Activated naive CD4-positive, alpha-beta T cell treated with anti-CD3 and anti-CD28 coated beads, Interleukin-2, amount 10 ng/mL, durations not matched to agents 7 days and 5 days (primary cell): ENCODE measurements around the gene MYO9A.

Experiments
- CTCF ChIA-PET: fragments of 350-600 bp; sonication (Branson Sonifier 250); formaldehyde crosslinking; loops from one replicate; lab custom pipeline; 2021; ENCODE audit warnings: antibody characterized with exemption; lab: Charles Lee
- DNase-seq: peaks from one replicate; pipeline ENCODE4 v3.0.0-alpha.2; 2020
- H3K27ac Mint-ChIP-seq: one replicate; pipeline ENCODE4 v1.8.0; 2021; ENCODE audit warnings: mild to moderate bottlenecking, moderate library complexity, mixed read lengths
- H3K27me3 Mint-ChIP-seq: one replicate; pipeline ENCODE4 v1.8.0; 2021; ENCODE audit warnings: mild to moderate bottlenecking, mixed read lengths
- H3K36me3 Mint-ChIP-seq: one replicate; pipeline ENCODE4 v1.8.0; 2021; ENCODE audit warnings: mixed read lengths
- H3K4me1 Mint-ChIP-seq: one replicate; pipeline ENCODE4 v1.8.0; 2021; ENCODE audit warnings: mixed read lengths
- H3K4me3 Mint-ChIP-seq: one replicate; pipeline ENCODE4 v1.8.0; 2021; ENCODE audit warnings: mild to moderate bottlenecking, moderate library complexity, mixed read lengths
- H3K9me3 Mint-ChIP-seq: one replicate; pipeline ENCODE4 v1.8.0; 2021; ENCODE audit warnings: mixed read lengths

The MYO9A gene, protein sequence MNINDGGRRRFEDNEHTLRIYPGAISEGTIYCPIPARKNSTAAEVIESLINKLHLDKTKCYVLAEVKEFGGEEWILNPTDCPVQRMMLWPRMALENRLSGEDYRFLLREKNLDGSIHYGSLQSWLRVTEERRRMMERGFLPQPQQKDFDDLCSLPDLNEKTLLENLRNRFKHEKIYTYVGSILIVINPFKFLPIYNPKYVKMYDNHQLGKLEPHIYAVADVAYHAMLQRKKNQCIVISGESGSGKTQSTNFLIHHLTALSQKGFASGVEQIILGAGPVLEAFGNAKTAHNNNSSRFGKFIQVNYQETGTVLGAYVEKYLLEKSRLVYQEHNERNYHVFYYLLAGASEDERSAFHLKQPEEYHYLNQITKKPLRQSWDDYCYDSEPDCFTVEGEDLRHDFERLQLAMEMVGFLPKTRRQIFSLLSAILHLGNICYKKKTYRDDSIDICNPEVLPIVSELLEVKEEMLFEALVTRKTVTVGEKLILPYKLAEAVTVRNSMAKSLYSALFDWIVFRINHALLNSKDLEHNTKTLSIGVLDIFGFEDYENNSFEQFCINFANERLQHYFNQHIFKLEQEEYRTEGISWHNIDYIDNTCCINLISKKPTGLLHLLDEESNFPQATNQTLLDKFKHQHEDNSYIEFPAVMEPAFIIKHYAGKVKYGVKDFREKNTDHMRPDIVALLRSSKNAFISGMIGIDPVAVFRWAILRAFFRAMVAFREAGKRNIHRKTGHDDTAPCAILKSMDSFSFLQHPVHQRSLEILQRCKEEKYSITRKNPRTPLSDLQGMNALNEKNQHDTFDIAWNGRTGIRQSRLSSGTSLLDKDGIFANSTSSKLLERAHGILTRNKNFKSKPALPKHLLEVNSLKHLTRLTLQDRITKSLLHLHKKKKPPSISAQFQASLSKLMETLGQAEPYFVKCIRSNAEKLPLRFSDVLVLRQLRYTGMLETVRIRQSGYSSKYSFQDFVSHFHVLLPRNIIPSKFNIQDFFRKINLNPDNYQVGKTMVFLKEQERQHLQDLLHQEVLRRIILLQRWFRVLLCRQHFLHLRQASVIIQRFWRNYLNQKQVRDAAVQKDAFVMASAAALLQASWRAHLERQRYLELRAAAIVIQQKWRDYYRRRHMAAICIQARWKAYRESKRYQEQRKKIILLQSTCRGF (N-terminal part only)

DNA sequence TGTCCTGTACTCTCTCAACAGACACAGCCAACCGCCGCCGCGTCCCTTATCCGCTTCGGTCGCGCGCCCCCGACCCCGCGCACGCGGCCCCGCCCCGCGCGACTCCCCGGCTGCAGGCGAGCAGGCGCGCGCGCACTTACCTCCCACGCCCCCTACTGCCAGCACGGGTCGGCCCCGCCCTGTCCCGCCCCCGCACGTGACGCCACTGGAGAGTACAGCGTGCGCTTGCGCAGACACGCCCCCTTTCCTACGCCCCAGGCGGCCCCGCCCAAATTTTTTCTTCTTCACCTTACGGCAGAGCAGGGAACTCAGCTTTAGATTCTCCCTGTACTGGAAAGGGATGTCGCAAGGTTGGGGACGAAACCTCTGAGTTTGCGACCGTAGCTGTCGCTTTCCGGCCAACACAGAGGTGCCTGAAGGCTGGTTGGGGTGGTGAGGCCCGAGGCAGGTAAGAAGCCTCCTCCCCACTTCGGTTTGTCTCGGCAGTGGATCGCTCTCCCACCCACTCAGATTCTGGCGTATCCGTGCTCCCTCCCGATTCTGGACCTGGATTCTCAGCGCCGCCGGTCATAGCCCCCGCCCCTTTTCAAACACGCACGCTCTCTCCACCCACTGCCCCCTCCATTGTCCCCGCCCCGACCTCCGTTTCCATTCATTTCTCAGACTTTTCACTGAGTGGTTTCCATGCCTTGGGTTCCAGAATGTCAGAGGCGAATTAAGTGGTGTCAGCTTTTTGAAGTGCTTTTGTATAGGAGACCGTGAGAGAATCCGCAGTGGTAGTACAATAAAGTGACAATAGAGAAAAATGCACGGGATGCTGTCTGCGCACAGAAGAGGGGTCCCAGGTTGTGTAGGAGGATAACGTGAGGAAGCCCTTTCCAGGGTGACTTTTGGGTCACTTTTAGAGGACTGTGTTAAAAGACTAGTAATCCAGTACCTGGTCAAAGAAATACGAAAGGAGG, at the start of gene MYO9A, which contains the start of gene SENP8:
Gene MYO9A, minus strand, starts transcription at position 134 of the 962 bp plus-strand sequence. CDS start 71,587 bp downstream, outside the sequence.
Gene SENP8, plus strand, starts transcription at position 387 of the 962 bp plus-strand sequence. CDS start 21,221 bp downstream, outside the sequence.
- H3K27me3 Mint-ChIP-seq = peaks cover 13% of the 10 kb centered on the region
- DNase-seq = peak; percentile 98
- H3K4me3 Mint-ChIP-seq = peak within 1 kb of the TSS; percentile 87
- H3K27ac Mint-ChIP-seq = peak within 1 kb of the TSS; percentile 94
- H3K4me1 Mint-ChIP-seq = peaks cover 29% of the 10 kb centered on the region
- no peaks in the 10 kb centered on the region for H3K36me3 Mint-ChIP-seq
- H3K9me3 Mint-ChIP-seq = no peaks in the 10 kb centered on the region
- CTCF ChIA-PET = interaction anchor here (1.3 kb wide), 1 partner anchor 9 kb away, joined by 3 read pairs; no protein-coding TSS in a partner anchor

DNA sequence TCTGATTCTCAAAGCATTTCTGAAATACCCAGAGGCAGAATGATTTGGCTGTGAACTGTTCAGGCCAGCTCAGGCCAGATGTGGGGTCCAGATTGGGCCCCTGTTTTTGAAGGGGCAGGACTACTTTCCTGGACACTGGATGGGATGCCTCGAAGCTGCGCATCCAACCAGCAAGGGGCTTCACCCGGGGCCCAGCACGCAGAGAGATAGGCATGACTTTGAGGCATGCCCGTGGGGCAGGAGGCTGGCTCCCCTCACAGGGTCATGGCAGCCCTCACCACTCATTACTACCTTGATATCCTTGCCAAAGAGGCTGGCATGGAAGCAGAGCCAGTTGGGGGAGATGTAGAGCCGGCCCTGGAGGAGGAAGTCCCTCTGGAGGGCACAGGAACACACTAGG, 49.5 kb upstream of the MYO9A start:
- CTCF ChIA-PET = interaction anchor here (1.7 kb wide), 1 partner anchor 365 kb away, joined by 3 read pairs; no protein-coding TSS in a partner anchor
- no peaks in the 10 kb centered on the region for H3K9me3 Mint-ChIP-seq

DNA sequence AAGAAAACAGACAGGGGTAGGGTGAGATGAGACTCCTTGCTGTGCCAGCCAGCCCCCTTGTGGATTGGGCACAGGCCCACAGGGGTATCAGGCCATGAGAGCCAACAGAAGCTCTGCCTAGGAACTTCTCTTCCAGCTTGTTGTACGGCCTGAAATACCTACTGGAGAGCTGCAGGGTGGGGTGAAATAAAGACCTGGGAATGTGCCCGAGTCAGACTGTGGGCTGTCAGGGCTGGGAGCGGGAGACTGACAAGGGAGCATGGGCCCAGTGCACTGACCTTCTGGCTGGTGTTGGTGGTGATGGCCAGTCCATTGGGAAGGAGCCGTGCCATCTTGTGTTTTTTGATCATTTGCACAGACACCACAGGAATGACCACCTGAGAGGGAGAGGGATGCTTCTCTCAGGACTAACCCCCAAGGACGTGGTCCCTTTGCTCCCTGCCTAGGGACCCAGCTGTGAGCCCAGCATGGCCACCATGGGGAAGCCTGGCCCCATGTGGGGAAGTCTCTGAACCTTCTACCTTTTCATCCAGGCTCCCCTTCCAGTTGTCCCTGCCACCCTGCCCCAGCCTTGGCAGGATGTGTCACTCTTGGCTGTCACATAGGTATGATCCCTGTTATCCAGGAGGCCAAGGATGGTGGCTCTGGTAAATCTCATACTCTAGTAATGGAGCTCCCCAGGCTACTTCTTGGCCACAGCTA, 48.9 kb upstream of the MYO9A start:
- Mint-ChIP-seq H3K36me3 (no peaks in the 10 kb centered on the region), H3K27me3 (peaks cover 31% of the 10 kb centered on the region), H3K9me3 (no peaks in the 10 kb centered on the region)

More for the DNA sequence above, 49.5 kb upstream of the MYO9A start:
- DNase-seq = no peak
- Mint-ChIP-seq H3K27ac (no peak overlapping the region), H3K4me1 (peaks cover 14% of the 10 kb centered on the region), H3K4me3 (no peak overlapping the region), H3K36me3 (no peaks in the 10 kb centered on the region), H3K27me3 (peaks cover 31% of the 10 kb centered on the region)

DNA sequence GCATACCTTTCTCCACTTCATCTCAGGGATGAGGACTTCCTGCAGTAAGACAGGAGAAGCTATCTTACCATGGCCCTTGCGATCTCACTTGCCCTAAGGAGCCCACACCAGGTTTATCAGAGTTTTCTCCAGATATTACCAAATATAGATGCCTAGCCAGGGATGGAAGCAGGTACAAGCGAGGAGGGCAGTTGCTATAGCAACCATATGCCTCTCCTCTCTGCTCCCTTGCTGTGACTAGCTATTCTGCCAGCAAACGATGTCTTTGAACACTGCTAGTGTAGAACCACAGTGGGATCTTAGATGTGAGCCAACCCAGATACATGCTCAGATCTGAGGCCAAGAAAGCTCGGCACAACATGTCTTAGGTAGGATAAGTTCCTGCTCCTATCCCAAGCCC, 45.8 kb upstream of the MYO9A start:
- peaks cover 28% of the 10 kb centered on the region for H3K27me3 Mint-ChIP-seq
- CTCF ChIA-PET = interaction anchor here (0.7 to 1.3 kb wide), 2 partner anchors 363 to 420 kb away, joined by 3 to 4 read pairs; no protein-coding TSS in a partner anchor
- DNase-seq = no peak
- H3K4me1 Mint-ChIP-seq = peaks cover 10% of the 10 kb centered on the region
- no peaks in the 10 kb centered on the region for H3K36me3 Mint-ChIP-seq
- H3K9me3 Mint-ChIP-seq = no peaks in the 10 kb centered on the region
- H3K27ac Mint-ChIP-seq = no peak overlapping the region
- H3K4me3 Mint-ChIP-seq = no peak overlapping the region

More for the DNA sequence above, 48.9 kb upstream of the MYO9A start:
- Mint-ChIP-seq H3K27ac (no peak overlapping the region), H3K4me1 (peaks cover 14% of the 10 kb centered on the region), H3K4me3 (no peak overlapping the region)
- CTCF ChIA-PET = interaction anchor here (1.7 kb wide), 2 partner anchors 10 to 365 kb away, joined by 3 to 5 read pairs; no protein-coding TSS in a partner anchor
- DNase-seq = no peak

DNA sequence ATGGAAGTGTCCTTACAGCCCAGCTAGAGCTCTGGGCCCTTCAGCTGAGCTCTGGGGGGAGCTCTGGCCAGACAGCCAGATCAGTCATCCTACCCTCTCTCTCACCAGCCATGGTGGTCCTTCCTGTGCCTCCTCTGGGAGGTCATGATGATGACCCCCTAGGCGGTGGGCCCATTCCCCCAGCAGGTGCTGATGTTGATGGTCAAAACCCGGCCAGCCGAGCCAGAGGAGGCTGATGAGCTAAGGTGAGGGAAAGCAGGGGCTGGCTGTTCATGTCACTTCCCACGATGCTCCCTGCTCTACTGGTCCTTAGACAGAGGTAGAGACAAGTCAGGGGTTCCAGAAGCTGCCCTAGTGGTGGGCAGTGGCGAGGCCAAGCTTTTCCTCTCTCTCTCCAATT, 44.6 kb upstream of the MYO9A start:
- Mint-ChIP-seq H3K9me3 (no peaks in the 10 kb centered on the region), H3K36me3 (no peaks in the 10 kb centered on the region), H3K4me1 (no peaks in the 10 kb centered on the region), H3K4me3 (no peak overlapping the region), H3K27ac (no peak overlapping the region), H3K27me3 (peaks cover 18% of the 10 kb centered on the region)
- no peak for DNase-seq
- CTCF ChIA-PET = interaction anchor here (0.7 to 1.3 kb wide), 3 partner anchors 16 to 419 kb away, joined by 3 to 4 read pairs (median 3); no protein-coding TSS in a partner anchor

DNA sequence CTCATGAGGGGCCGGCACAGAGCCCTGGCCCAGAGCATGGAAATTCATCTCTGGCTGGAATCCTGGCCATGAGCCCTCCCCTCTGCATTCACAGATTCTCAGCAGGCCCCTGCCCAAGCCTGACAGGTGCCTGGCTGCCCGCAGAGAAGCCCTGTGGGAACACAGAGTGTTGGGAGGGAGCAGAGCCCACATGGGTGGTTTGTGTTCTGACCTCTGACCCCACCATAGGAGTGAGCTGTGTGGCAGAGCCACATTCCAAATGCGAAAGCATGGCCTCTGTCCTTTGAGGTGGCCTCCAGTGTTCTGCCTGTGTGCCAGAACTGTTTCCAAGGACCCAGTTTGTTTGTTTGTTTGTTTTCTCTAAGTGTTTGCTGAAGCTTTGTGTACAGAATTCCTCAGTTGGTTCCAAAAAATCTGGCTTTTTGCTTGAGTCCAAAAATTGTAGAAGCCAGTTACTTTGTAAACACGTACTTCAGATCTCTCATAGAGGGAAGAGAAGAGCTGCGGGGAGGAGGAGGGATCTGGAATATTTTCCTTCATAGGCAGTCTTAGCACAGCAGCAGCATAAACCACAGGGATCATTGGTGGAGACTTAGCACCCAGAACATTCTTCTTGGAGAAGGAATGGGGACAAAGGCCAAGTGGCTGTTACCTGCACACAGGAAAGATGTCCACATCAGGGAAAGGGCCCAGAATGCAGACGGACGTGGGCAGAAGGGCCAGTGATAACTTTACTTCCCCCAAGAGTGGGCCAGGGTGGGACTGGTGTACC, 43.6 kb upstream of the MYO9A start:
- CTCF ChIA-PET = interaction anchor here (1.1 kb wide), 1 partner anchor 408 kb away, joined by 3 read pairs; no protein-coding TSS in a partner anchor

DNA sequence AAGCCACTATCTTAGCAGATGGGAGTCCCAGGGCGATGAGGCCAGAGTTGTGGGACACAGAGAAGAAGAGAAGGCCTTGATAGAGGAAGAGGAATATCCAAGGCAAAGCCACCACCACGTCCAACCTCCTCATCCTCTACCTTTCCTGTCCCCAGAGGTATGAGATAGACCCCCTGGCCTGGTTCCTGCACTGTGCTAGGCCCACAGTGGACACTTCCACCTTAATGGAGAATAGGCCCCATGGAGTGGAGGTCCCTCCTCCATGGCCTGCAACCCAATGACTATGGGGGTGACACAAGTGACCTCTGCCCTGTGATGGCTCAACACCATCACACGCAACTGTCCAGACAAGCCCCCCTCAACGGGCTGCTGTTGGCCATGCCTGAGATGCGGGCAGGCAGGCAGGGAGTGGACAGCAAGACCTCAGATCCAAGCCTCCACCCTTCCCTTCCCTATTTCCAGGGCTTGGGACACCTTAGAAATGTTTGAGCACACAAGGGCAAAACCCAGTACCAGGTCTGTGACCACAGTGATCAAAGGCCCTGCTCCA, 42.8 kb upstream of the MYO9A start:
- H3K4me1 Mint-ChIP-seq = peaks cover 4% of the 10 kb centered on the region
- no peaks in the 10 kb centered on the region for H3K36me3 Mint-ChIP-seq
- no peak for DNase-seq
- no peak overlapping the region for H3K27ac Mint-ChIP-seq
- H3K27me3 Mint-ChIP-seq = peaks cover 10% of the 10 kb centered on the region
- H3K9me3 Mint-ChIP-seq = no peaks in the 10 kb centered on the region
- no peak overlapping the region for H3K4me3 Mint-ChIP-seq
- CTCF ChIA-PET = interaction anchor here (1.1 kb wide), 1 partner anchor 408 kb away, joined by 3 read pairs; no protein-coding TSS in a partner anchor

More for the DNA sequence above, 43.6 kb upstream of the MYO9A start:
- Mint-ChIP-seq H3K36me3 (no peaks in the 10 kb centered on the region), H3K27me3 (peaks cover 8% of the 10 kb centered on the region), H3K4me1 (no peaks in the 10 kb centered on the region), H3K9me3 (no peaks in the 10 kb centered on the region), H3K27ac (no peak overlapping the region), H3K4me3 (no peak overlapping the region)
- no peak for DNase-seq

DNA sequence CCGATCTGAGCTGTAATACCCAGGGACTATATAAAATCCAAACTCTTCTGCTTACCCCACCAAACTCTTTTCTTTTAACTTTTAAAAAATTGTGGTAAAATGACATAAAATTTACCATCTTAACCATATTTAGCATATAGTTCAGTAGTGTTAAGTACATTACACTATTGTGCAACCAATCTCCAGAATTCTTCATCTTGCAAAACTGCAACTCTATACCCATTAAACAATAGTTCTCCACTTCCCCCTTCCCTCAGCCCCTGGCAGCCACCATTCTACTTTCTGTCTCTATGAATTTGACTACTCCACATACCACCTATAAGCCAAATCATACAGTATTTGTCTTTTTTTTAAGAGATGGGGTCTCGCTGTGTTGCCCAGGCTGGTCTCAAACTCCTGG, 39.0 kb upstream of the MYO9A start:
- Mint-ChIP-seq H3K4me1 (peaks cover 9% of the 10 kb centered on the region), H3K9me3 (no peaks in the 10 kb centered on the region), H3K27ac (no peak overlapping the region), H3K27me3 (peaks cover 12% of the 10 kb centered on the region), H3K4me3 (no peak overlapping the region), H3K36me3 (no peaks in the 10 kb centered on the region)
- CTCF ChIA-PET = interaction anchor here (0.7 to 2.9 kb wide), 10 partner anchors 9 to 770 kb away, joined by 3 to 46 read pairs (median 4); no protein-coding TSS in a partner anchor
- no peak for DNase-seq

DNA sequence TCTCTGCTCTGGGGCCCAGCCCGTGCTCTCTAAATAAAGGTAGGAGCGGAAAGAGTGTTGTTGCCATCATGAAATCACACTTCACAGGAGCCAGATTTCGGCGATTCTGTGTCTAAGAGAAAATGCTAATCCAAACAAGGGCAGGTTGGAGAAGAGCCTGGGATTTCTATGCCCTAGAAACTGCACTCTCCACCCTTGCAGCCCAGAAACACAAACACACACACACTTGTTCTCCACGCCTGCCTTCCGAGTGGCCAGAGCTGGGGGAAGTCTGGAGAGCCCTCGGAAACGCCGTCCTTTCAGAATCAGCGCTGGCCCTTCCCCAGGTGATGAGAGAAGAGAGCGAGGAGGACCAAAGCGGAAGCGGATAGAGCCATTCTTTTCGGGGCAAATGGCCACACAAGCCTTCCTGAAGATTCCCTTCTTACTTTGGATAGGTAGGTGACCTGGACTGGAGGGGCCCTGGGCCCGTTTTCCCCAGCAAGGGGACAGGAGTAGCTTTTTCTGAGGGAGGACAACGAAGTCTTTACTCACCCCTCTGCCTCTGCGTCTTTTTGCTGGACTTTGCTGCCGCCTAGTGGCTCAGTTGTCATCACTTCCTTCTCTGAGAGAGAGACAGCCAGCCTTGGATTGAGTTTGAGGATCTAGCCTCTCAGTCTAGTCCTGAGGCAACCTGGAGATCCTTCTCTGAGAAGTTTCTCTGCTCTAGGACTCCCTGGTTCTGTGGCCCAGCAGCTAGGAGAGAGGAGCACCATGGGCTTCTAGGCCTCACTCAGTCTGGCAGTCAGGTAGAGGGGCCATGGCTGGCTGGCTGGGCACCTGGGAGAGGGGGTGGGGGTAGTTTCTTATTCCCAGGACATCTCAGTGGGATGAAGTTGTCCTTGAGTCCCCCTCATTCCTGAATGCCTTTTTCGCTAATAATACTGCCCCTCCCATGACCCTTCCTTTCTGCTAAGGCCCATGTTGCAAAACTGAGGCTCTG, 38.0 kb upstream of the MYO9A start:
- CTCF ChIA-PET = interaction anchor here (0.6 to 2.9 kb wide), 17 partner anchors 9 to 769 kb away, joined by 3 to 46 read pairs (median 4); no protein-coding TSS in a partner anchor

GRCh38 chr15:72155003-72155621, 37.2 kb upstream of the MYO9A start:
- H3K4me1 Mint-ChIP-seq = peaks cover 9% of the 10 kb centered on the region
- H3K27ac Mint-ChIP-seq = no peak overlapping the region
- peaks cover 12% of the 10 kb centered on the region for H3K27me3 Mint-ChIP-seq
- H3K9me3 Mint-ChIP-seq = no peaks in the 10 kb centered on the region
- no peak overlapping the region for H3K4me3 Mint-ChIP-seq
- CTCF ChIA-PET = interaction anchor here (0.9 to 2.9 kb wide), 5 partner anchors 351 to 411 kb away, joined by 4 to 46 read pairs (median 12); no protein-coding TSS in a partner anchor
- no peak for DNase-seq
- no peaks in the 10 kb centered on the region for H3K36me3 Mint-ChIP-seq

More for the DNA sequence above, 38.0 kb upstream of the MYO9A start:
- H3K27ac Mint-ChIP-seq = no peak overlapping the region
- H3K9me3 Mint-ChIP-seq = no peaks in the 10 kb centered on the region
- peaks cover 9% of the 10 kb centered on the region for H3K4me1 Mint-ChIP-seq
- H3K4me3 Mint-ChIP-seq = peak overlapping the region; percentile 65
- no peaks in the 10 kb centered on the region for H3K36me3 Mint-ChIP-seq
- peak; percentile 89 for DNase-seq
- peaks cover 12% of the 10 kb centered on the region for H3K27me3 Mint-ChIP-seq
